Naive thymus-derived CD4-positive, alpha-beta T cell (primary cell): ENCODE measurements around the gene SMARCD1. TPM values are rescaled to one million over a fixed set of nuclear protein-coding genes. Genes with fewer than 3 reads are reported as not detected.
A peak's percentile ranks its signal among the peaks of the same experiment; 100 is the strongest.

Experiments
- ATAC-seq: fragments of 150-1000 bp; cut with Tn5 transposase; 2 replicates; pipeline ENCODE4 v1.10.0; 2021; ENCODE audit warnings: mild to moderate bottlenecking, moderate library complexity
- CTCF ChIA-PET: fragments of 350-600 bp; sonication (Branson Sonifier 250); formaldehyde crosslinking; loops from one replicate; lab custom pipeline; 2021; ENCODE audit warnings: antibody characterized with exemption; lab: Charles Lee
- POLR2A ChIA-PET: fragments of 350-600 bp; sonication (Branson Sonifier 250); formaldehyde crosslinking; loops from one replicate; lab custom pipeline; 2021; ENCODE audit warnings: antibody characterized with exemption, inconsistent platforms; lab: Charles Lee
- DNase-seq, 9 donors: peaks; one replicate each; pipeline versions ENCODE4 v3.0.0 to v3.0.0-alpha.2; 2020 to 2022; ENCODE audit warnings: mixed read lengths in 1 of 9
- H3K27ac ChIP-seq: one replicate; pipeline ENCODE4 v1.7.0; 2013; ENCODE audit warnings: mild to moderate bottlenecking, low read depth, low read length, moderate library complexity
- H3K27me3 ChIP-seq, 2 donors: one replicate each; pipeline ENCODE4 v1.7.0; 2013; ENCODE audit warnings: low read length in 2 of 2, mild to moderate bottlenecking in 2 of 2, moderate library complexity in 2 of 2; ENCODE audit not compliant: control insufficient read depth in 2 of 2, insufficient read depth in 2 of 2
- H3K36me3 ChIP-seq, 3 experiments: 1 replicate in 2 of 3; 2 replicates in 1 of 3; pipeline ENCODE4 v1.7.0; 2013; ENCODE audit warnings: low read length in 3 of 3, mild to moderate bottlenecking in 3 of 3, moderate library complexity in 1 of 3; ENCODE audit not compliant: insufficient read depth in 3 of 3, control insufficient read depth in 2 of 3
- H3K4me1 ChIP-seq, 2 donors: one replicate each; pipeline ENCODE4 v1.7.0; 2013; ENCODE audit warnings: low read length in 2 of 2, mild to moderate bottlenecking in 2 of 2, moderate library complexity in 1 of 2; ENCODE audit not compliant: control insufficient read depth in 2 of 2, insufficient read depth in 2 of 2
- H3K4me3 ChIP-seq: 2 replicates; pipeline ENCODE4 v1.7.0; 2013; ENCODE audit warnings: mild to moderate bottlenecking, low read length
- H3K9me3 ChIP-seq, 3 experiments: 1 replicate in 2 of 3; 2 replicates in 1 of 3; pipeline ENCODE4 v1.7.0; 2013; ENCODE audit warnings: low read length in 3 of 3; ENCODE audit not compliant: control insufficient read depth in 2 of 3
- H3K27ac Mint-ChIP-seq, 9 donors: one replicate each; pipeline ENCODE4 v1.8.0; 2020 to 2022; ENCODE audit warnings: mixed read lengths in 9 of 9, mild to moderate bottlenecking in 8 of 9, moderate library complexity in 5 of 9, inconsistent platforms in 2 of 9
- H3K27me3 Mint-ChIP-seq, 5 donors: one replicate each; pipeline ENCODE4 v1.8.0; 2021 to 2022; ENCODE audit warnings: mixed read lengths in 5 of 5, mild to moderate bottlenecking in 1 of 5
- H3K36me3 Mint-ChIP-seq, 5 donors: one replicate each; pipeline ENCODE4 v1.8.0; 2020 to 2022; ENCODE audit warnings: mixed read lengths in 5 of 5, mild to moderate bottlenecking in 3 of 5, inconsistent platforms in 1 of 5
- H3K4me1 Mint-ChIP-seq, 7 donors: one replicate each; pipeline ENCODE4 v1.8.0; 2020 to 2022; ENCODE audit warnings: mixed read lengths in 7 of 7, mild to moderate bottlenecking in 3 of 7, inconsistent platforms in 1 of 7
- H3K4me3 Mint-ChIP-seq, 10 donors: one replicate each; pipeline ENCODE4 v1.8.0; 2020 to 2022; ENCODE audit warnings: mild to moderate bottlenecking in 10 of 10, mixed read lengths in 10 of 10, moderate library complexity in 6 of 10, inconsistent platforms in 2 of 10
- H3K9me3 Mint-ChIP-seq, 11 donors: one replicate each; pipeline ENCODE4 v1.8.0; 2020 to 2022; ENCODE audit warnings: mixed read lengths in 11 of 11, mild to moderate bottlenecking in 4 of 11, inconsistent platforms in 1 of 11, moderate library complexity in 1 of 11
- intact Hi-C, 2 donors: fragments of 100-400 bp; cut with micrococcal nuclease; formaldehyde crosslinking; loops; one replicate each; pipeline ENCODE4 v1.15.1; 2023
- polyA plus RNA-seq, 2 donors: library from polyadenylated mRNA; unstranded; fragments of 300-500 nt; fragmentation: Illumina TruSeq; gene quantifications; one replicate each; pipeline ENCODE4 v1.2.3, GENCODE V29; 2021
- total RNA-seq, 6 experiments: library from RNA in 5 of 6; stranded (reverse) in 5 of 6; gene quantifications; 1 replicate in 5 of 6; 2 replicates in 1 of 6; pipeline ENCODE4 v1.2.3 and lab custom pipeline; 2021 to 2026

Gene SMARCD1
- total and polyA plus RNA-seq, 7 experiments from 2014 or later, result 9.5 to 88.5 (median 67.2) TPM

GRCh38 chr12:50119387-50119786 is 34.2 kb downstream of the SMARCD1 start:
- no peak for DNase-seq
- ATAC-seq, result no peak
- Mint-ChIP-seq H3K27me3 (no peaks in the 10 kb centered on the region), H3K27ac (no peak overlapping the region), H3K4me3 (no peak overlapping the region), H3K4me1 (peaks cover 24 to 59% (median 50%) of the 10 kb centered on the region in 7 donors), H3K9me3 (peaks cover 0 to 1% (median 0%) of the 10 kb centered on the region in 11 donors), H3K36me3 (peaks cover 6 to 38% (median 27%) of the 10 kb centered on the region in 5 donors)
- Histone ChIP-seq H3K4me1 (peaks cover 4 to 10% of the 10 kb centered on the region in 2 donors), H3K9me3 (no peaks in the 10 kb centered on the region), H3K4me3 (no peak overlapping the region), H3K27me3 (no peaks in the 10 kb centered on the region), H3K27ac (no peak overlapping the region), H3K36me3 (peaks cover 0 to 73% (median 9%) of the 10 kb centered on the region in 3 experiments)
- ChIA-PET CTCF (no interaction called here), POLR2A (no interaction called here)
- intact Hi-C loops, result loop anchor here (10.0 kb wide), 2 partner anchors 855 to 905 kb away; partner anchors contain the start of genes SLC11A2 (in 1 of the 2) and TUBA1C (in 1 of the 2)

- Mint-ChIP-seq H3K4me3 (no peak overlapping the region), H3K4me1 (peaks cover 30 to 62% (median 51%) of the 10 kb centered on the region in 7 donors), H3K36me3 (peaks cover 6 to 37% (median 26%) of the 10 kb centered on the region in 5 donors), H3K27ac (peak overlapping the region in 2 of 9 donors; percentile 6 to 73), H3K9me3 (no peaks in the 10 kb centered on the region), H3K27me3 (no peaks in the 10 kb centered on the region)
- ChIA-PET CTCF (interaction anchor here (1.2 to 1.3 kb wide), 2 partner anchors 9 to 10 kb away, joined by 3 to 5 read pairs; partner anchors contain the start of gene COX14), POLR2A (interaction anchor here (0.8 to 4.2 kb wide), 2 partner anchors 8 to 9 kb away, joined by 3 to 20 read pairs; partner anchors contain the start of gene COX14)
- DNase-seq, result no peak
- Histone ChIP-seq H3K27me3 (no peaks in the 10 kb centered on the region), H3K36me3 (peaks cover 0 to 79% (median 9%) of the 10 kb centered on the region in 3 experiments), H3K4me3 (no peak overlapping the region), H3K4me1 (peaks cover 8 to 12% of the 10 kb centered on the region in 2 donors), H3K9me3 (no peaks in the 10 kb centered on the region), H3K27ac (no peak overlapping the region)
- no peak for ATAC-seq
- intact Hi-C loops, result no loop called here
These were observed 35.4 kb downstream of the SMARCD1 start for GRCh38 chr12:50120521-50120920.

- Mint-ChIP-seq H3K4me1 (peaks cover 30 to 62% (median 51%) of the 10 kb centered on the region in 7 donors), H3K4me3 (no peak overlapping the region), H3K36me3 (peaks cover 6 to 32% (median 25%) of the 10 kb centered on the region in 5 donors), H3K27me3 (no peaks in the 10 kb centered on the region), H3K9me3 (no peaks in the 10 kb centered on the region), H3K27ac (peak overlapping the region in 3 of 9 donors; percentile 6 to 73 (median 10))
- H3K4me1 ChIP-seq, result peaks cover 5 to 10% of the 10 kb centered on the region in 2 donors
- no peak overlapping the region for H3K27ac ChIP-seq
- DNase-seq (no peak), ATAC-seq (no peak)
- intact Hi-C loops, result no loop called here
- peaks cover 0 to 78% (median 9%) of the 10 kb centered on the region in 3 experiments for H3K36me3 ChIP-seq
- no peaks in the 10 kb centered on the region for H3K27me3 ChIP-seq
- H3K4me3 ChIP-seq, result no peak overlapping the region
- ChIA-PET CTCF (interaction anchor here (1.2 to 1.3 kb wide), 2 partner anchors 9 kb away, joined by 3 to 5 read pairs; partner anchors contain the start of gene COX14), POLR2A (interaction anchor here (4.2 kb wide), 1 partner anchor 9 kb away, joined by 20 read pairs; the partner anchor contains the start of gene COX14)
- no peaks in the 10 kb centered on the region for H3K9me3 ChIP-seq
These were observed 35.8 kb downstream of the SMARCD1 start for GRCh38 chr12:50120953-50121352.

- peaks cover 6 to 32% (median 22%) of the 10 kb centered on the region in 5 donors for H3K36me3 Mint-ChIP-seq
- H3K9me3 Mint-ChIP-seq, result no peaks in the 10 kb centered on the region
- H3K27me3 Mint-ChIP-seq, result no peaks in the 10 kb centered on the region
- Histone ChIP-seq H3K9me3 (no peaks in the 10 kb centered on the region), H3K4me3 (no peak overlapping the region), H3K27me3 (no peaks in the 10 kb centered on the region), H3K4me1 (peaks cover 5 to 7% of the 10 kb centered on the region in 2 donors), H3K27ac (no peak overlapping the region), H3K36me3 (peaks cover 0 to 71% (median 9%) of the 10 kb centered on the region in 3 experiments)
- peak overlapping the region in 6 of 9 donors; percentile 6 to 62 (median 16) for H3K27ac Mint-ChIP-seq
- ATAC-seq, result no peak
- ChIA-PET CTCF (interaction anchor here (2.6 kb wide), 1 partner anchor 11 kb away, joined by 8 read pairs; no protein-coding TSS in a partner anchor), POLR2A (interaction anchor here (0.6 to 4.2 kb wide), 3 partner anchors 9 to 46 kb away, joined by 3 to 20 read pairs (median 5); partner anchors contain the start of genes CERS5 and COX14)
- intact Hi-C loops, result no loop called here
- DNase-seq, result no peak
- peaks cover 27 to 56% (median 45%) of the 10 kb centered on the region in 7 donors for H3K4me1 Mint-ChIP-seq
- no peak overlapping the region for H3K4me3 Mint-ChIP-seq
These were observed 36.5 kb downstream of the SMARCD1 start for GRCh38 chr12:50121641-50122040.

- intact Hi-C loops, result no loop called here
- no peak for DNase-seq
- Mint-ChIP-seq H3K9me3 (no peaks in the 10 kb centered on the region), H3K36me3 (peaks cover 6 to 38% (median 22%) of the 10 kb centered on the region in 5 donors), H3K4me1 (peaks cover 24 to 53% (median 41%) of the 10 kb centered on the region in 7 donors), H3K27ac (peak overlapping the region in 2 of 9 donors; percentile 23 to 62), H3K27me3 (no peaks in the 10 kb centered on the region), H3K4me3 (no peak overlapping the region)
- Histone ChIP-seq H3K27ac (no peak overlapping the region), H3K4me3 (no peak overlapping the region), H3K27me3 (no peaks in the 10 kb centered on the region), H3K36me3 (peaks cover 5 to 77% (median 9%) of the 10 kb centered on the region in 3 experiments), H3K4me1 (peaks cover 5 to 7% of the 10 kb centered on the region in 2 donors), H3K9me3 (no peaks in the 10 kb centered on the region)
- ChIA-PET CTCF (interaction anchor here (2.6 kb wide), 1 partner anchor 9 kb away, joined by 8 read pairs; no protein-coding TSS in a partner anchor), POLR2A (interaction anchor here (1.4 to 4.2 kb wide), 2 partner anchors 11 to 13 kb away, joined by 3 to 20 read pairs; partner anchors contain the start of gene COX14)
- ATAC-seq, result no peak
These were observed 38.1 kb downstream of the SMARCD1 start for GRCh38 chr12:50123203-50123602.

GRCh38 chr12:50127546-50127945 is 42.4 kb downstream of the SMARCD1 start:
- ChIA-PET CTCF (no interaction called here), POLR2A (interaction anchor here (1.4 to 5.8 kb wide), 2 partner anchors 12 to 15 kb away, joined by 3 to 36 read pairs; partner anchors contain the start of gene COX14)
- Mint-ChIP-seq H3K4me1 (peaks cover 18 to 39% (median 30%) of the 10 kb centered on the region in 7 donors), H3K9me3 (no peaks in the 10 kb centered on the region), H3K4me3 (no peak overlapping the region), H3K27ac (peak overlapping the region in 4 of 9 donors; percentile 15 to 64 (median 46)), H3K36me3 (peaks cover 7 to 41% (median 25%) of the 10 kb centered on the region in 5 donors), H3K27me3 (no peaks in the 10 kb centered on the region)
- Histone ChIP-seq H3K27me3 (no peaks in the 10 kb centered on the region), H3K4me1 (peaks cover 5 to 7% of the 10 kb centered on the region in 2 donors), H3K36me3 (peaks cover 10 to 64% (median 13%) of the 10 kb centered on the region in 3 experiments), H3K9me3 (no peaks in the 10 kb centered on the region), H3K4me3 (no peak overlapping the region), H3K27ac (no peak overlapping the region)
- ATAC-seq (no peak), DNase-seq (no peak)
- intact Hi-C loops, result no loop called here
